Bronchial epithelial cell (primary cell): ENCODE results near the gene MINDY3. TPM values are rescaled to one million over a fixed set of nuclear protein-coding genes. Genes with fewer than 3 reads are reported as not detected.

Experiments
- DNase-seq: peaks from one replicate; pipeline ENCODE4 v3.0.0-alpha.2; 2010; ENCODE audit warnings: low read depth
- FAIRE-seq: peaks from 2 replicates; lab custom pipeline; 2011; peaks lifted over from hg19 to GRCh38; lab: Jason Lieb, UNC
- H3K27me3 ChIP-seq: 2 replicates; pipeline ENCODE4 v1.5.1; 2011; ENCODE audit warnings: low read length; ENCODE audit not compliant: control insufficient read depth, insufficient read depth
- H3K36me3 ChIP-seq: 2 replicates; pipeline ENCODE4 v1.5.1; 2011; ENCODE audit warnings: low read length; ENCODE audit not compliant: control insufficient read depth, insufficient read depth
- H3K4me3 ChIP-seq: 2 replicates; pipeline ENCODE4 v1.5.1; 2011; ENCODE audit warnings: mild to moderate bottlenecking, low read depth, low read length, control low read depth
- total RNA-seq: library from RNA; depleted of rRNA; stranded (reverse); fragments of >200 nt; gene quantifications from 2 replicates; pipeline ENCODE4 v1.2.1, GENCODE V29; 2014
- TF ChIP-seq, protein P1 (sequence below): IDR thresholded peaks from 2 replicates; pipeline ENCODE4 v1.5.1; 2011; ENCODE audit warnings: mild to moderate bottlenecking, moderate library complexity, low read length, control low read depth, inconsistent platforms; ENCODE audit not compliant: insufficient read depth, severe bottlenecking

MINDY3 gene
- total RNA-seq, 1 donor from 2014 or later: 19.7 TPM

DNA sequence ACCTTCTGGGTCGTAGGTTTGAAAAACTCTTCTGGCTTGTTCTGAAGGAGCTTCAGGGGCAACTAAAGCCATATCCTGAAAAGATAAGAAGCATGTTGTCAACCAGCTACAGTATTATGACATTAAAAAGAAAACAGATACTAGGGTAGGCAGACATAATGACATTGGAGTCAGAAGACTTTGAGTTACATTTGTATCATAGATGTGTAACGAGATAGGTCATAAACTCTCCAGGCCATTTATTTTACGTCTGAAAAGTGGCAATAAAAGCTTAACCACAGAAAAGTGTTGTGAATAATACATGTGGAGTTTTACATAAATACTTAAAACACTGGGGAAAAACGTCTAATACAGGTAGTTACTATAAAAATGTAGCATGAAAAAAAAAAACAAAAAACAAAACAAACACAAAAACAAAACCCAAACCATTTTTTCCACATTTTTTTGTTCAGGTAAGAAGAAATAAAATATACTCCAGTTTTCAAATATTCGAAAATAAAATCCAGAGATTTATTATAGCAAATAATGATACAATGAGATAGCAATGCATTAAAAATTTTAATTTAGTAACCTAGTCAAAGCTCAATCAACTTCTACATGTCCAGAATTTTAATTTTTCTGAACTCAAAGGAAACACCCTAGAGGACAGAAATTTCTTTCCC is 64.1 kb downstream of the MINDY3 start:
- Histone ChIP-seq H3K27me3 (no peaks in the 10 kb centered on the region), H3K4me3 (no peak overlapping the region), H3K36me3 (no peaks in the 10 kb centered on the region)
- TF ChIP-seq, protein P1, sequence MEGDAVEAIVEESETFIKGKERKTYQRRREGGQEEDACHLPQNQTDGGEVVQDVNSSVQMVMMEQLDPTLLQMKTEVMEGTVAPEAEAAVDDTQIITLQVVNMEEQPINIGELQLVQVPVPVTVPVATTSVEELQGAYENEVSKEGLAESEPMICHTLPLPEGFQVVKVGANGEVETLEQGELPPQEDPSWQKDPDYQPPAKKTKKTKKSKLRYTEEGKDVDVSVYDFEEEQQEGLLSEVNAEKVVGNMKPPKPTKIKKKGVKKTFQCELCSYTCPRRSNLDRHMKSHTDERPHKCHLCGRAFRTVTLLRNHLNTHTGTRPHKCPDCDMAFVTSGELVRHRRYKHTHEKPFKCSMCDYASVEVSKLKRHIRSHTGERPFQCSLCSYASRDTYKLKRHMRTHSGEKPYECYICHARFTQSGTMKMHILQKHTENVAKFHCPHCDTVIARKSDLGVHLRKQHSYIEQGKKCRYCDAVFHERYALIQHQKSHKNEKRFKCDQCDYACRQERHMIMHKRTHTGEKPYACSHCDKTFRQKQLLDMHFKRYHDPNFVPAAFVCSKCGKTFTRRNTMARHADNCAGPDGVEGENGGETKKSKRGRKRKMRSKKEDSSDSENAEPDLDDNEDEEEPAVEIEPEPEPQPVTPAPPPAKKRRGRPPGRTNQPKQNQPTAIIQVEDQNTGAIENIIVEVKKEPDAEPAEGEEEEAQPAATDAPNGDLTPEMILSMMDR: no peak
- FAIRE-seq (no peak), DNase-seq (no peak)

DNA sequence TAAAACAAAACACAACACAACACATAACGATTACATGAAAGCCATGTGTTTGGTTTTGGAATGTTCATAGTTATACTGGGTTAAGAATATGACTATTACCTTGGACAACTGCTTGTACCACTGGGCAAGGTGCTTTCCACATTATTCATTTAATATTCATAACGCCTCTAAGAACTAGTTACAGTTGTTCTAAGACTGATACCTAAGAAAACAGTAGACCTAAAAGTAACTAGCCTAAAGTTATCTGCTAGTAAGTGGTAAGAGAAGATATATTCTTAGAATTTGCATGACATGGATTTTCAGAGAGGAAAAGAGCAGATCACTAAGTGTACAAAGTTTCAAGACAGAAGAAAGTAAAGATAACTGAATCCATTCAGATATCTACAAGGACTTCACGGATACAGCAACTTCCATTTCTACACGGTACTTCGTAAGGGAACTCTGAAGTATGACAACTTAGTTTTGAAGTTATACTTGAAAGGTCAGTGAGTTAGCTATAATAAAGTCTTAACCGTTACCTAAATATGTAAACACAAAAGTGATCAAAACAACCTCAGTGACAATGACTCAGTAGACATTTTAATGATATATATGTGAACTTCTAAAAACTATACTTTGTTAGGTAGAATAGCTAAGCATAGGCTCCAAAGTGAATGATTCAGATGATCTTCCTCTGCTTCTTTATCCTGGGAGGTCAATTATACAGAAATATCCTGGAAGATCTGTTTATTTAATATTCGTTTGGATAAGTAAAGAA is 65.1 kb downstream of the MINDY3 start:
- FAIRE-seq (no peak), DNase-seq (no peak)
- H3K36me3 ChIP-seq: no peaks in the 10 kb centered on the region
- no peaks in the 10 kb centered on the region for H3K27me3 ChIP-seq
- TF ChIP-seq, protein P1: no peak
- H3K4me3 ChIP-seq: no peak overlapping the region

DNA sequence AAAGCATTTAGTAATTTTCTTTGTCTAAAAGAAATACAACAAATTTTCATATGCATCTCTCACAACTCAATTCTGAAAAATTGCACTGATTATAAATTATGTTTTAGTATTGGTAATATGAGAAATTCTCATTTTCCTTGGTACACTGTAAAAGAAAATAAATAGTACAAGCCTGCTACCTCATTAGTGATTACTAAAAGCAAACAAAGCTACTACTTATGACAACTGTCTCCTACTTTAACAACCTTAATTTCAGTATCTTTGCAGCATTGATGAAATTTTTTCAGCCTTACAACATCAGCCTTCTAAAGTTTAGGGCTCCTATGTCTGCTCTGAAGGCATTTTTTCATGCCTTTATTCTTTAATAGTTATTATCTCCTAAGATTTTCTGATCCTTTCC is 65.7 kb downstream of the MINDY3 start:
- Histone ChIP-seq H3K36me3 (no peaks in the 10 kb centered on the region), H3K4me3 (no peak overlapping the region), H3K27me3 (no peaks in the 10 kb centered on the region)
- DNase-seq: no peak
- TF ChIP-seq, protein P1: no peak
- FAIRE-seq: no peak

DNA sequence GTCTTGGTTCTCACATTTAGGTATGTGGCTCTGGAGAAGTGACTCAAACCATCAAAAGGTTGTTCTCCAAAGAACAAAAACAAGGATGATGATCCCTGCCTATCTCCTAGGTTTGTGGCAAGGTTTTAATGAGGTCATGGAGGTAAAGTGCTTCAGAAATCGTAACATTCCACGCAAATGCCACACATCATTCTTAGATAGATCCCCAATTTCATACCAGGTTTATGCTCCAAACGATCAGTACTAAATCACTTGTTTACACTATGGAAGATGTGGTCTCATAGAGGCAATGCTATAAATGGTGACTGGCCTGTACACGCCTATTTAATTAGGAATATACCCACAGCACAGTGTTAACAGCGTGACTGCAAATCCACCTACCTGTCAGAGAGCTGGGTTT is 66.6 kb downstream of the MINDY3 start:
- H3K4me3 ChIP-seq: no peak overlapping the region
- no peaks in the 10 kb centered on the region for H3K36me3 ChIP-seq
- H3K27me3 ChIP-seq: no peaks in the 10 kb centered on the region
- TF ChIP-seq, protein P1: no peak
- DNase-seq: no peak
- FAIRE-seq: no peak

DNA sequence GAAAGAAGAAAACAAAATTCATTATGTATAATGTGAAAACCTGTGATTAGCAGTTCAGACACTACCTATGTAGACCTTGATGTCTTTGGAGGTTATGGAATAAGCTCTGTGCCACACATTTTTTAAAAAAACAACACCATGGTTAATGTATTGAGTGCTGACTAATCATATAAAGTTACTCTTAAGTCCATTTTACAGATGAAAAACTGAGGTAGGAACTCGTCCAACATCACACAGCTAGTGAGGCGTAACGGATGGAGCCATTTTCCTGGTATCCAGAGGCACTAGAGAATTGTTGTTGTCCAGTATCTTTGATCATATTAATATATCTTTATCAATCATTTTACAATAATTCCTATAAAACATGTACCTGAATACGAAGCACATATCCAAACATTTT is 67.5 kb downstream of the MINDY3 start:
- no peaks in the 10 kb centered on the region for H3K27me3 ChIP-seq
- no peaks in the 10 kb centered on the region for H3K36me3 ChIP-seq
- DNase-seq (no peak), FAIRE-seq (no peak)
- TF ChIP-seq, protein P1: no peak
- H3K4me3 ChIP-seq: no peak overlapping the region
